ENCODE data around the gene ANTKMT.

GRCh38 chr16:683396-684070, 37.4 kb upstream of the ANTKMT start:
- TF ChIP-seq POLR2A (IDR thresholded peaks at IDR 0.05) (no peak), CTCF (IDR thresholded peaks at IDR 0.05) (no peak)
